CD4-positive, alpha-beta T cell (primary cell): ENCODE data around the gene KCNC2. TPM values are rescaled to one million over a fixed set of nuclear protein-coding genes. Genes with fewer than 3 reads are reported as not detected.

ENCODE experiments used
- ATAC-seq: fragments of 200-7000 bp; cut with Tn5 transposase; one replicate; pipeline ENCODE4 v1.10.0; 2022; ENCODE audit warnings: mild to moderate bottlenecking; ENCODE audit not compliant: poor library complexity
- CTCF ChIA-PET: fragments of 350-600 bp; sonication (Branson Sonifier 250); formaldehyde crosslinking; loops from one replicate; lab custom pipeline; 2021; ENCODE audit warnings: antibody characterized with exemption, inconsistent platforms; lab: Charles Lee
- POLR2A ChIA-PET: fragments of 350-600 bp; sonication (Branson Sonifier 250); formaldehyde crosslinking; loops from one replicate; lab custom pipeline; 2021; ENCODE audit warnings: antibody characterized with exemption, inconsistent platforms; lab: Charles Lee
- DNase-seq, 14 experiments: peaks; one replicate each; pipeline ENCODE4 v3.0.0-alpha.2; 2013 to 2020; ENCODE audit warnings: mixed read lengths in 2 of 14
- H3K27ac ChIP-seq, 2 donors: one replicate each; pipeline versions ENCODE4 v1.5.1 to v1.7.0; 2013; ENCODE audit warnings: low read length in 2 of 2, low read depth in 1 of 2, mild to moderate bottlenecking in 1 of 2
- H3K27me3 ChIP-seq, 2 experiments: 1 replicate in 1 of 2; 2 replicates in 1 of 2; pipeline versions ENCODE4 v1.6.1 to v1.7.0; 2013; ENCODE audit warnings: low read length in 2 of 2, control low read depth in 1 of 2, mild to moderate bottlenecking in 1 of 2, moderate library complexity in 1 of 2; ENCODE audit not compliant: insufficient read depth in 2 of 2, control insufficient read depth in 1 of 2
- H3K36me3 ChIP-seq: one replicate; pipeline ENCODE4 v1.6.1; 2013; ENCODE audit warnings: low read length, control low read depth; ENCODE audit not compliant: insufficient read depth
- H3K4me1 ChIP-seq: one replicate; pipeline ENCODE4 v1.6.1; 2013; ENCODE audit warnings: low read length, control low read depth; ENCODE audit not compliant: insufficient read depth
- H3K4me3 ChIP-seq: one replicate; pipeline ENCODE4 v1.5.1; 2013; ENCODE audit warnings: mild to moderate bottlenecking, low read length, moderate library complexity
- H3K9me3 ChIP-seq, 2 experiments: 1 replicate in 1 of 2; 2 replicates in 1 of 2; pipeline versions ENCODE4 v1.6.1 to v1.7.0; 2013; ENCODE audit warnings: low read length in 2 of 2, mild to moderate bottlenecking in 2 of 2, control low read depth in 1 of 2, moderate library complexity in 1 of 2; ENCODE audit not compliant: control insufficient read depth in 1 of 2, insufficient read depth in 1 of 2
- H3K27ac Mint-ChIP-seq: one replicate; pipeline ENCODE4 v1.8.0; 2020; ENCODE audit warnings: mixed read lengths
- H3K27me3 Mint-ChIP-seq: one replicate; pipeline ENCODE4 v1.8.0; 2021; ENCODE audit warnings: mixed read lengths
- H3K36me3 Mint-ChIP-seq: one replicate; pipeline ENCODE4 v1.8.0; 2021; ENCODE audit warnings: low read depth, mixed read lengths
- H3K4me1 Mint-ChIP-seq: one replicate; pipeline ENCODE4 v1.8.0; 2021; ENCODE audit warnings: low read depth, mixed read lengths
- H3K4me3 Mint-ChIP-seq: one replicate; pipeline ENCODE4 v1.8.0; 2020; ENCODE audit warnings: mild to moderate bottlenecking, mixed read lengths
- H3K9me3 Mint-ChIP-seq: one replicate; pipeline ENCODE4 v1.8.0; 2020; ENCODE audit warnings: mixed read lengths
- CTCF ChIP-seq: fragments of 200-600 bp; IDR thresholded peaks from one replicate; pipeline ENCODE4 v1.8.0; 2022; ENCODE audit warnings: antibody characterized with exemption, mild to moderate bottlenecking
- intact Hi-C, 2 experiments: fragments of 100-400 bp; cut with DNase I in 1 of 2; cut with micrococcal nuclease in 1 of 2; formaldehyde crosslinking; loops; one replicate each; pipeline versions ENCODE4 v1.15.1 to v1.9.0; 2023 to 2025; cut with DNase I, micrococcal nuclease
- total RNA-seq, 174 experiments: library from RNA in 2 of 174; stranded (reverse) in 2 of 174; gene quantifications; one replicate each; pipeline ENCODE4 v1.2.3 and lab custom pipeline; 2021 to 2026

KCNC2 gene
- total RNA-seq, 2 experiments from 2014 or later = not detected

- no peaks in the 10 kb centered on the region for H3K4me1 Mint-ChIP-seq
- CTCF ChIA-PET = no interaction called here
- intact Hi-C loops = no loop called here
Observed at GRCh38 chr12:75137896-75138295, 71.7 kb downstream of the KCNC2 start.

GRCh38 chr12:75135026-75135425 lies 74.6 kb downstream of the KCNC2 start:
- ChIA-PET POLR2A (no interaction called here), CTCF (no interaction called here)
- Histone ChIP-seq H3K4me1 (no peaks in the 10 kb centered on the region), H3K27me3 (no peaks in the 10 kb centered on the region), H3K36me3 (no peaks in the 10 kb centered on the region), H3K27ac (no peak overlapping the region), H3K9me3 (no peaks in the 10 kb centered on the region), H3K4me3 (no peak overlapping the region)
- intact Hi-C loops = no loop called here
- H3K27me3 Mint-ChIP-seq = no peaks in the 10 kb centered on the region
- ATAC-seq (no peak), DNase-seq (no peak)
- H3K4me1 Mint-ChIP-seq = no peaks in the 10 kb centered on the region
- no peaks in the 10 kb centered on the region for H3K36me3 Mint-ChIP-seq
- H3K9me3 Mint-ChIP-seq = no peaks in the 10 kb centered on the region
- TF ChIP-seq CTCF = no peak
- no peak overlapping the region for H3K27ac Mint-ChIP-seq
- no peak overlapping the region for H3K4me3 Mint-ChIP-seq

More at GRCh38 chr12:75137896-75138295, 71.7 kb downstream of the KCNC2 start:
- Histone ChIP-seq H3K9me3 (no peaks in the 10 kb centered on the region), H3K27me3 (no peaks in the 10 kb centered on the region), H3K36me3 (no peaks in the 10 kb centered on the region), H3K4me1 (no peaks in the 10 kb centered on the region), H3K4me3 (no peak overlapping the region), H3K27ac (no peak overlapping the region)
- Mint-ChIP-seq H3K4me3 (no peak overlapping the region), H3K9me3 (no peaks in the 10 kb centered on the region), H3K27me3 (no peaks in the 10 kb centered on the region), H3K27ac (no peak overlapping the region), H3K36me3 (no peaks in the 10 kb centered on the region)
- DNase-seq (no peak), ATAC-seq (no peak)
- POLR2A ChIA-PET = no interaction called here
- no peak for TF ChIP-seq CTCF

GRCh38 chr12:75130811-75131210 lies 78.8 kb downstream of the KCNC2 start:
- intact Hi-C loops = no loop called here
- no peaks in the 10 kb centered on the region for H3K27me3 Mint-ChIP-seq

More at GRCh38 chr12:75130811-75131210, 78.8 kb downstream of the KCNC2 start:
- Mint-ChIP-seq H3K4me3 (no peak overlapping the region), H3K9me3 (no peaks in the 10 kb centered on the region), H3K36me3 (no peaks in the 10 kb centered on the region), H3K27ac (no peak overlapping the region), H3K4me1 (no peaks in the 10 kb centered on the region)
- H3K4me1 ChIP-seq = no peaks in the 10 kb centered on the region
- no peaks in the 10 kb centered on the region for H3K9me3 ChIP-seq
- no peaks in the 10 kb centered on the region for H3K36me3 ChIP-seq
- ATAC-seq (no peak), DNase-seq (no peak)
- H3K4me3 ChIP-seq = no peak overlapping the region
- H3K27ac ChIP-seq = no peak overlapping the region
- ChIA-PET CTCF (no interaction called here), POLR2A (no interaction called here)
- H3K27me3 ChIP-seq = no peaks in the 10 kb centered on the region
- TF ChIP-seq CTCF = no peak
